GM21723 (cell line): ENCODE data around the gene FAM187B.
"Not testable (repeated sequence)": the region's sequence is repeated elsewhere in the genome, so short reads cannot be mapped to it uniquely, and the experiment has no call there.

Source experiments
- ATAC-seq: cut with Tn5 transposase; IDR thresholded peaks from one replicate; pipeline ENCODE4 v1.9.1; 2021; ENCODE audit warnings: mild to moderate bottlenecking, moderate library complexity; ENCODE audit not compliant: unreplicated experiment

The FAM187B gene

GRCh38 chr19:35262101-35262761 lies 33.7 kb upstream of the FAM187B start:
- ATAC-seq = no peak

- ATAC-seq = no peak
These were observed 33.0 kb upstream of the FAM187B start for GRCh38 chr19:35261356-35262100.

- no peak for ATAC-seq
These were observed 32.3 kb upstream of the FAM187B start for GRCh38 chr19:35260694-35261304.

- ATAC-seq = no peak
These were observed 28.5 kb upstream of the FAM187B start for GRCh38 chr19:35257113-35257461.

GRCh38 chr19:35256566-35256965 lies 28.0 kb upstream of the FAM187B start:
- no peak for ATAC-seq

- ATAC-seq = no peak
These were observed 26.1 kb upstream of the FAM187B start for GRCh38 chr19:35254341-35255297.

GRCh38 chr19:35253316-35254286 lies 25.1 kb upstream of the FAM187B start:
- ATAC-seq = no peak

- no peak for ATAC-seq
These were observed 22.9 kb upstream of the FAM187B start for GRCh38 chr19:35251456-35251855.

- no peak for ATAC-seq
These were observed 21.5 kb upstream of the FAM187B start for GRCh38 chr19:35249848-35250711.

- no peak for ATAC-seq
These were observed 20.8 kb upstream of the FAM187B start for GRCh38 chr19:35249146-35249847.

- peak; percentile 77 for ATAC-seq
These were observed 20.0 kb upstream of the FAM187B start, which contains the start of gene LSR for GRCh38 chr19:35248310-35249145. LSR (plus strand) TSS chr19:35249002; CDS start chr19:35249023, 21 bp downstream.

GRCh38 chr19:35247526-35248309 lies 19.2 kb upstream of the FAM187B start:
- peak; percentile 50 for ATAC-seq

- no peak for ATAC-seq
These were observed 18.0 kb upstream of the FAM187B start for GRCh38 chr19:35246466-35247092.

GRCh38 chr19:35241417-35241816 lies 12.9 kb upstream of the FAM187B start:
- no peak for ATAC-seq

- no peak for ATAC-seq
These were observed 11.8 kb upstream of the FAM187B start for GRCh38 chr19:35240327-35240726.

- not testable (repeated sequence) for ATAC-seq
These were observed 11.1 kb upstream of the FAM187B start for GRCh38 chr19:35239597-35239996.
